ENCODE data around the gene KRT82. TPM values are rescaled to one million over a fixed set of nuclear protein-coding genes. Genes with fewer than 3 reads are reported as not detected.

KRT82 gene
- total RNA-seq, 2 donors from 2014 or later = not detected

Other genes starting within 250 kb of the KRT82 start
- gene KRT80, start 214.3 kb downstream of the KRT82 start, total RNA-seq = not detected
- gene KRT7, start 173.1 kb downstream of the KRT82 start, total RNA-seq = 10 to 100 TPM; 23.1 to 25.4 TPM
- under 1 TPM; 0.82 to 1.00 TPM for gene KRT86, start 131.7 kb downstream of the KRT82 start, total RNA-seq
- not detected for gene KRT81, start 114.8 kb downstream of the KRT82 start, total RNA-seq
- not detected for gene KRT83, start 84.9 kb downstream of the KRT82 start, total RNA-seq
- not detected for gene KRT85, start 38.9 kb downstream of the KRT82 start, total RNA-seq
- not detected for gene KRT84, start 20.7 kb downstream of the KRT82 start, total RNA-seq
- gene KRT75, start 28.0 kb upstream of the KRT82 start, total RNA-seq = not detected
- gene KRT6B, start 45.8 kb upstream of the KRT82 start, total RNA-seq = not detected
- gene KRT6C, start 67.5 kb upstream of the KRT82 start, total RNA-seq = not detected
- not detected for gene KRT6A, start 86.9 kb upstream of the KRT82 start, total RNA-seq
- gene KRT5, start 114.1 kb upstream of the KRT82 start, total RNA-seq = not detected
- gene KRT71, start 146.8 kb upstream of the KRT82 start, total RNA-seq = not detected
- gene KRT74, start 167.5 kb upstream of the KRT82 start, total RNA-seq = under 1 TPM in 1 of 2 donors, not detected in 1; 0.12 TPM
- 1 to 10 TPM in 1 of 2 donors, under 1 TPM in 1; 0.31 to 2.3 TPM for gene KRT72, start 195.1 kb upstream of the KRT82 start, total RNA-seq
- 1 to 10 TPM in 1 of 2 donors, under 1 TPM in 1; 0.36 to 1.3 TPM for gene KRT73, start 212.2 kb upstream of the KRT82 start, total RNA-seq
- gene KRT2, start 245.9 kb upstream of the KRT82 start, total RNA-seq = not detected

Data from activated T-cell treated with anti-CD3 and anti-CD28 coated beads, Interleukin-2, amount 50 U/mL, for 72 hours (primary cell).